ENCODE results near the gene KLHL22. TPM values are rescaled to one million over a fixed set of nuclear protein-coding genes. Genes with fewer than 3 reads are reported as not detected.

KLHL22 gene
- total RNA-seq, 1 donor: 36.9 TPM

DNA sequence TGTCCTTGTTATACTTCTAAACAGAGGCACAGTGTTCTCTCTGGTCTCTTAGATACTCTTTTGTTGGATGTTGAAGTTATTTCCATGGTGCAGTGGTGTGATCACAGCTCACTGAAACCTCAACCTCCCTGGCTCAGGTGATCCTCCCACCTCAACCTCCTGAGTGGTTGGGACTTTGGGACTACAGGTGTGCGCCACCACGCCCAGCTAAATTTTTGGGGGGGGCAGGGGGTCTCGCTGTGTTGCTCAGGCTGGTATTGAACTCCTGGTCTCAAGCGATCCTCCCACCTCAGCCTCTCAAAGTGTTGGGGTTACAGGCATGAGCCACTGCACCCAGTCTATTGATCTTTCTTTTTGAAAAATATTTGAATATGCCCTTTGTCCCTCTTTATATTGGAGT, 86.7 kb downstream of the KLHL22 start:
- H3K4me1 ChIP-seq (ENCODE audit: insufficient read depth, low read length): no peaks in the 10 kb centered on the region
- H3K4me3 ChIP-seq (ENCODE audit: insufficient read depth, low read length): no peak overlapping the region
- H2AFZ ChIP-seq (ENCODE audit: low read length): no peak overlapping the region
- H3K4me2 ChIP-seq (ENCODE audit: insufficient read depth, low read length): no peak overlapping the region
- H3K36me3 ChIP-seq (ENCODE audit: insufficient read depth, low read length): peaks cover 12% of the 10 kb centered on the region
- no peaks in the 10 kb centered on the region for H3K27me3 ChIP-seq (ENCODE audit: insufficient read depth, low read length)
- no peaks in the 10 kb centered on the region for H3K9me3 ChIP-seq (ENCODE audit: low read depth, low read length)
- DNase-seq (ENCODE audit: insufficient read length, low spot score, missing footprints): no peak
- TF ChIP-seq, protein P1, sequence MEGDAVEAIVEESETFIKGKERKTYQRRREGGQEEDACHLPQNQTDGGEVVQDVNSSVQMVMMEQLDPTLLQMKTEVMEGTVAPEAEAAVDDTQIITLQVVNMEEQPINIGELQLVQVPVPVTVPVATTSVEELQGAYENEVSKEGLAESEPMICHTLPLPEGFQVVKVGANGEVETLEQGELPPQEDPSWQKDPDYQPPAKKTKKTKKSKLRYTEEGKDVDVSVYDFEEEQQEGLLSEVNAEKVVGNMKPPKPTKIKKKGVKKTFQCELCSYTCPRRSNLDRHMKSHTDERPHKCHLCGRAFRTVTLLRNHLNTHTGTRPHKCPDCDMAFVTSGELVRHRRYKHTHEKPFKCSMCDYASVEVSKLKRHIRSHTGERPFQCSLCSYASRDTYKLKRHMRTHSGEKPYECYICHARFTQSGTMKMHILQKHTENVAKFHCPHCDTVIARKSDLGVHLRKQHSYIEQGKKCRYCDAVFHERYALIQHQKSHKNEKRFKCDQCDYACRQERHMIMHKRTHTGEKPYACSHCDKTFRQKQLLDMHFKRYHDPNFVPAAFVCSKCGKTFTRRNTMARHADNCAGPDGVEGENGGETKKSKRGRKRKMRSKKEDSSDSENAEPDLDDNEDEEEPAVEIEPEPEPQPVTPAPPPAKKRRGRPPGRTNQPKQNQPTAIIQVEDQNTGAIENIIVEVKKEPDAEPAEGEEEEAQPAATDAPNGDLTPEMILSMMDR (IDR thresholded peaks at IDR 0.05; ENCODE audit: extremely low read depth, low read depth, low read length): no peak
- no peaks in the 10 kb centered on the region for H4K20me1 ChIP-seq (ENCODE audit: insufficient read depth, low read length)
- H3K27ac ChIP-seq (ENCODE audit: low read depth, low read length): no peak overlapping the region
- no peaks in the 10 kb centered on the region for H3K79me2 ChIP-seq (ENCODE audit: insufficient read depth, low read length)

DNA sequence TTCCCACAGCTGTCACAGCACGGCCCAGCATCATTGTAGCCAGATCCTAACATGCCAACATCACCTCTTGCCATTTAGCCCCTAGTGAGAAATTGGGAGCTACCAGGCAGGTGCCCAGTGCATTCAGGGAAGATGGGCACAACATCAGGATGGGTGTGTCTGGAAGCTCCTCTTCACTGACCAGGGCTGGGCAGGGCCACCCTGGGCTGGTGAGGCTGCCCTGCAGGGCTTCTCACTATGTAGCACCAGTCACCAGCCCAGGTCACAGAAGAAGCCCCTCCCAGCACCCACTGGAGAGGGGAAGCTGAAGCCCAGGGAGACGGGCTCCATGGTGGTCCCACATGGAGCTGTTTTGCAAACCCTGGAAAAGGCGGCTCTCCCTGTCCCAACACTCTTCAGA, 87.8 kb downstream of the KLHL22 start:
- Histone ChIP-seq H3K4me3 (ENCODE audit: insufficient read depth, low read length) (no peak overlapping the region), H2AFZ (ENCODE audit: low read length) (no peak overlapping the region), H3K79me2 (ENCODE audit: insufficient read depth, low read length) (no peaks in the 10 kb centered on the region), H3K27ac (ENCODE audit: low read depth, low read length) (no peak overlapping the region), H3K9me3 (ENCODE audit: low read depth, low read length) (no peaks in the 10 kb centered on the region), H3K4me1 (ENCODE audit: insufficient read depth, low read length) (no peaks in the 10 kb centered on the region), H3K4me2 (ENCODE audit: insufficient read depth, low read length) (no peak overlapping the region), H3K27me3 (ENCODE audit: insufficient read depth, low read length) (no peaks in the 10 kb centered on the region), H4K20me1 (ENCODE audit: insufficient read depth, low read length) (no peaks in the 10 kb centered on the region), H3K36me3 (ENCODE audit: insufficient read depth, low read length) (peaks cover 14% of the 10 kb centered on the region)
- TF ChIP-seq, protein P1 (IDR thresholded peaks at IDR 0.05; ENCODE audit: extremely low read depth, low read depth, low read length): no peak
- DNase-seq (ENCODE audit: insufficient read length, low spot score, missing footprints): peak; percentile 74

DNA sequence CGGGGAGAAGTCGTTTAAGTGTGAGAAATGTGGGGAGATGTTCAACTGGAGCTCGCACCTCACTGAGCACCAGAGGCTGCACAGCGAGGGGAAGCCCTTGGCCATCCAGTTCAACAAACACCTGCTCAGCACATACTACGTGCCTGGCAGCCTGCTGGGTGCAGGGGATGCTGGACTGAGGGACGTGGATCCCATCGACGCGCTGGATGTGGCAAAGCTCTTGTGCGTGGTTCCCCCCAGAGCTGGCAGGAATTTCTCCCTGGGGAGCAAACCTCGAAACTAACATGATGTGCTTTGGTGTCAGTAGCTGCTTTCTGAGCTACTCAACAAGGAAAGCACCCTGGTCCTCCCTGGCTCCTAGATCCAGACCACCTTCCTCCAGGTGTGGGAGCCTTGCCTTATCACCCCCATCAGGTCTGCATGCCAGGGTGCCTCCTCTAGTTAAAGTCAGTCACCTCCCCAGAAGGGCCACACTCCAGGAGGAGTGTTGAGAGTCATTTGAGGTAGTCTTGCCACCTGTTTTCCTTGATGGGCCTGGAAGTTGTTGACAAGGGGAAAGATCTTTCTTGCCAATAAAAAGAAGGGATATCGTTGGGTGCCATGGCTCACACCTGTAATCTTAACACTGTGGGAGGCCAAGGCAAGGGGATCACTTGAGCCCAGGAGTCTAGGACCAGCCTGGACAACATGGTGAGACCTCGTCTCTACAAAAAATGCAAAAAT, 88.7 kb downstream of the KLHL22 start:
- TF ChIP-seq, protein P1 (IDR thresholded peaks at IDR 0.05; ENCODE audit: extremely low read depth, low read depth, low read length): no peak
- H3K4me1 ChIP-seq (ENCODE audit: insufficient read depth, low read length): no peaks in the 10 kb centered on the region
- H3K36me3 ChIP-seq (ENCODE audit: insufficient read depth, low read length): peaks cover 14% of the 10 kb centered on the region
- H2AFZ ChIP-seq (ENCODE audit: low read length): no peak overlapping the region
- H3K79me2 ChIP-seq (ENCODE audit: insufficient read depth, low read length): no peaks in the 10 kb centered on the region
- H3K4me2 ChIP-seq (ENCODE audit: insufficient read depth, low read length): no peak overlapping the region
- no peaks in the 10 kb centered on the region for H3K27me3 ChIP-seq (ENCODE audit: insufficient read depth, low read length)
- no peak overlapping the region for H3K27ac ChIP-seq (ENCODE audit: low read depth, low read length)
- no peak overlapping the region for H3K4me3 ChIP-seq (ENCODE audit: insufficient read depth, low read length)
- H3K9me3 ChIP-seq (ENCODE audit: low read depth, low read length): no peaks in the 10 kb centered on the region
- no peak for DNase-seq (ENCODE audit: insufficient read length, low spot score, missing footprints)
- no peaks in the 10 kb centered on the region for H4K20me1 ChIP-seq (ENCODE audit: insufficient read depth, low read length)

DNA sequence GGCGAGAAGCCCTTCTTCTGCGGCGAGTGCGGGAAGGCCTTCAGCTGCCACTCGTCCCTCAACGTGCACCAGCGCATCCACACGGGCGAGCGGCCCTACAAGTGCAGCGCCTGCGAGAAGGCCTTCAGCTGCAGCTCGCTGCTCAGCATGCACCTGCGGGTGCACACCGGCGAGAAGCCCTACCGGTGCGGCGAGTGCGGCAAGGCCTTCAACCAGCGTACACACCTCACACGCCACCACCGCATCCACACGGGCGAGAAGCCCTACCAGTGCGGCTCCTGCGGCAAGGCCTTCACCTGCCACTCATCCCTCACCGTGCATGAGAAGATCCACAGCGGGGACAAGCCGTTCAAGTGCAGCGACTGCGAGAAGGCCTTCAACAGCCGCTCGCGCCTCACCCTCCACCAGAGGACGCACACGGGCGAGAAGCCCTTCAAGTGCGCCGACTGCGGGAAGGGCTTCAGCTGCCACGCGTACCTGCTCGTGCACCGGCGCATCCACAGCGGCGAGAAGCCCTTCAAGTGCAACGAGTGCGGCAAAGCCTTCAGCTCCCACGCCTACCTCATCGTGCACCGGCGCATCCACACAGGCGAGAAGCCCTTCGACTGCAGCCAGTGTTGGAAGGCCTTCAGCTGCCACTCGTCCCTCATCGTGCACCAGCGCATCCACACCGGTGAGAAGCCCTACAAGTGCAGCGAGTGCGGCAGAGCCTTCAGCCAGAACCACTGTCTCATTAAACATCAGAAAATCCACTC, 89.5 kb downstream of the KLHL22 start:
- Histone ChIP-seq H3K4me3 (ENCODE audit: insufficient read depth, low read length) (no peak overlapping the region), H3K36me3 (ENCODE audit: insufficient read depth, low read length) (peaks cover 14% of the 10 kb centered on the region), H3K27ac (ENCODE audit: low read depth, low read length) (no peak overlapping the region), H3K4me2 (ENCODE audit: insufficient read depth, low read length) (no peak overlapping the region), H3K9me3 (ENCODE audit: low read depth, low read length) (no peaks in the 10 kb centered on the region), H3K79me2 (ENCODE audit: insufficient read depth, low read length) (no peaks in the 10 kb centered on the region), H2AFZ (ENCODE audit: low read length) (no peak overlapping the region), H4K20me1 (ENCODE audit: insufficient read depth, low read length) (peaks cover 2% of the 10 kb centered on the region), H3K27me3 (ENCODE audit: insufficient read depth, low read length) (no peaks in the 10 kb centered on the region), H3K4me1 (ENCODE audit: insufficient read depth, low read length) (no peaks in the 10 kb centered on the region)
- no peak for DNase-seq (ENCODE audit: insufficient read length, low spot score, missing footprints)
- TF ChIP-seq, protein P1 (IDR thresholded peaks at IDR 0.05; ENCODE audit: extremely low read depth, low read depth, low read length): no peak
